Stimulated activated CD4-positive, alpha-beta T cell treated with anti-CD3 and anti-CD28 coated beads, Interleukin-12 subunit alpha, Interleukin-12 subunit beta, amount 100 ng/mL, for 4 hours (primary cell): ENCODE measurements around the gene ATRNL1.
"Not testable (repeated sequence)": the region's sequence is repeated elsewhere in the genome, so short reads cannot be mapped to it uniquely, and the experiment has no call there.

Experiments used
- DNase-seq: peaks from one replicate; pipeline ENCODE4 v3.0.0-alpha.2; 2020

The ATRNL1 gene

GRCh38 chr10:115638246-115638645 is 545.1 kb downstream of the ATRNL1 start:
- DNase-seq, result no peak

- no peak for DNase-seq
These were observed 556.1 kb downstream of the ATRNL1 start for GRCh38 chr10:115649217-115649616.

GRCh38 chr10:115653473-115653872 is 560.3 kb downstream of the ATRNL1 start:
- no peak for DNase-seq

GRCh38 chr10:115654961-115655360 is 561.8 kb downstream of the ATRNL1 start:
- no peak for DNase-seq

- no peak for DNase-seq
These were observed 564.1 kb downstream of the ATRNL1 start for GRCh38 chr10:115657161-115657860.

GRCh38 chr10:115659616-115660015 is 566.5 kb downstream of the ATRNL1 start:
- no peak for DNase-seq

- DNase-seq, result no peak
These were observed 567.2 kb downstream of the ATRNL1 start for GRCh38 chr10:115660391-115660790.

GRCh38 chr10:115662422-115662821 is 569.3 kb downstream of the ATRNL1 start:
- no peak for DNase-seq

- DNase-seq, result no peak
These were observed 572.4 kb downstream of the ATRNL1 start for GRCh38 chr10:115665549-115665948.

GRCh38 chr10:115674496-115674895 is 581.3 kb downstream of the ATRNL1 start:
- no peak for DNase-seq

- DNase-seq, result no peak
These were observed 603.6 kb downstream of the ATRNL1 start for GRCh38 chr10:115696747-115697146.

GRCh38 chr10:115706026-115706425 is 612.9 kb downstream of the ATRNL1 start:
- DNase-seq, result no peak

GRCh38 chr10:115706488-115707076 is 613.4 kb downstream of the ATRNL1 start:
- no peak for DNase-seq

- DNase-seq, result no peak
These were observed 617.0 kb downstream of the ATRNL1 start for GRCh38 chr10:115710136-115710535.

- no peak for DNase-seq
These were observed 618.1 kb downstream of the ATRNL1 start for GRCh38 chr10:115711306-115711705.

- no peak for DNase-seq
These were observed 627.0 kb downstream of the ATRNL1 start for GRCh38 chr10:115720121-115720520.

GRCh38 chr10:115727129-115727528 is 634.0 kb downstream of the ATRNL1 start:
- no peak for DNase-seq

- no peak for DNase-seq
These were observed 650.9 kb downstream of the ATRNL1 start for GRCh38 chr10:115744089-115744488.

GRCh38 chr10:115745943-115746342 is 652.8 kb downstream of the ATRNL1 start:
- DNase-seq, result no peak

- DNase-seq, result no peak
These were observed 654.6 kb downstream of the ATRNL1 start for GRCh38 chr10:115747811-115748210.

- not testable (repeated sequence) for DNase-seq
These were observed 665.3 kb downstream of the ATRNL1 start for GRCh38 chr10:115758488-115758887.

GRCh38 chr10:115760131-115760530 is 667.0 kb downstream of the ATRNL1 start:
- DNase-seq, result no peak

- DNase-seq, result no peak
These were observed 668.0 kb downstream of the ATRNL1 start for GRCh38 chr10:115761166-115761565.

GRCh38 chr10:115762029-115762428 is 668.9 kb downstream of the ATRNL1 start:
- DNase-seq, result no peak

GRCh38 chr10:115771755-115772154 is 678.6 kb downstream of the ATRNL1 start:
- no peak for DNase-seq
